Vagina (tissue), 2 donors: Measurements from ENCODE around the gene CRTC2.

Experiments used
- CTCF ChIP-seq, 3 experiments: fragments of 450-650 bp in 2 of 3; fragments of 200-600 bp in 1 of 3; sonication (generic) in 1 of 3; IDR thresholded peaks; one replicate each; pipeline ENCODE4 v1.5.1; 2017 to 2019; ENCODE audit warnings: antibody characterized with exemption in 3 of 3, mild to moderate bottlenecking in 2 of 3, moderate library complexity in 2 of 3
- POLR2A ChIP-seq, 2 donors: fragments of 450-650 bp; IDR thresholded peaks; one replicate each; pipeline ENCODE4 v1.6.1; 2017; ENCODE audit warnings: antibody characterized with exemption in 2 of 2, mild to moderate bottlenecking in 2 of 2, moderate library complexity in 2 of 2
- POLR2AphosphoS5 ChIP-seq, 2 donors: sonication (generic); formaldehyde crosslinking; IDR thresholded peaks; one replicate each; pipeline ENCODE4 v1.9.0; 2017; ENCODE audit warnings: antibody characterized with exemption in 2 of 2, mild to moderate bottlenecking in 2 of 2, low read depth in 1 of 2; ENCODE audit not compliant: insufficient read depth in 1 of 2

GRCh38 chr1:153916297-153916696, 42.1 kb downstream of the CRTC2 start:
- TF ChIP-seq CTCF (IDR thresholded peaks at IDR 0.05) (no peak), POLR2A (IDR thresholded peaks at IDR 0.05) (no peak), POLR2AphosphoS5 (IDR thresholded peaks at IDR 0.05; ENCODE audit: insufficient read depth in 1 of 2, low read depth in 1 of 2) (no peak)
